Ovary (tissue), 3 donors: ENCODE data around the gene FRZB.

Source experiments
- POLR2A ChIP-seq: fragments of 450-650 bp; IDR thresholded peaks from one replicate; pipeline ENCODE4 v1.6.1; 2017; ENCODE audit warnings: antibody characterized with exemption, mild to moderate bottlenecking, moderate library complexity
- TF ChIP-seq, protein P1 (sequence below), 3 donors: fragments of 450-650 bp in 2 of 3; fragments of 200-600 bp in 1 of 3; IDR thresholded peaks; one replicate each; pipeline versions ENCODE4 v1.5.1 to v1.8.0; 2016 to 2022; ENCODE audit warnings: antibody characterized with exemption in 3 of 3, mild to moderate bottlenecking in 1 of 3
- donor health status: DM: no; HTN: no; CAD: no.

- TF ChIP-seq, protein P1, sequence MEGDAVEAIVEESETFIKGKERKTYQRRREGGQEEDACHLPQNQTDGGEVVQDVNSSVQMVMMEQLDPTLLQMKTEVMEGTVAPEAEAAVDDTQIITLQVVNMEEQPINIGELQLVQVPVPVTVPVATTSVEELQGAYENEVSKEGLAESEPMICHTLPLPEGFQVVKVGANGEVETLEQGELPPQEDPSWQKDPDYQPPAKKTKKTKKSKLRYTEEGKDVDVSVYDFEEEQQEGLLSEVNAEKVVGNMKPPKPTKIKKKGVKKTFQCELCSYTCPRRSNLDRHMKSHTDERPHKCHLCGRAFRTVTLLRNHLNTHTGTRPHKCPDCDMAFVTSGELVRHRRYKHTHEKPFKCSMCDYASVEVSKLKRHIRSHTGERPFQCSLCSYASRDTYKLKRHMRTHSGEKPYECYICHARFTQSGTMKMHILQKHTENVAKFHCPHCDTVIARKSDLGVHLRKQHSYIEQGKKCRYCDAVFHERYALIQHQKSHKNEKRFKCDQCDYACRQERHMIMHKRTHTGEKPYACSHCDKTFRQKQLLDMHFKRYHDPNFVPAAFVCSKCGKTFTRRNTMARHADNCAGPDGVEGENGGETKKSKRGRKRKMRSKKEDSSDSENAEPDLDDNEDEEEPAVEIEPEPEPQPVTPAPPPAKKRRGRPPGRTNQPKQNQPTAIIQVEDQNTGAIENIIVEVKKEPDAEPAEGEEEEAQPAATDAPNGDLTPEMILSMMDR (IDR thresholded peaks at IDR 0.05), result no peak
- TF ChIP-seq POLR2A, result no peak
Observed at GRCh38 chr2:182831101-182831500, 35.3 kb downstream of the FRZB start.
